Stromal cell of bone marrow (primary cell): ENCODE data around the gene SERINC4.

Experiments
- DNase-seq: peaks from one replicate; pipeline ENCODE4 v3.0.0-alpha.2; 2012; ENCODE audit warnings: low read depth

SERINC4 gene

GRCh38 chr15:43796566-43796965 is 3.5 kb downstream of the SERINC4 start:
- DNase-seq: no peak

DNA sequence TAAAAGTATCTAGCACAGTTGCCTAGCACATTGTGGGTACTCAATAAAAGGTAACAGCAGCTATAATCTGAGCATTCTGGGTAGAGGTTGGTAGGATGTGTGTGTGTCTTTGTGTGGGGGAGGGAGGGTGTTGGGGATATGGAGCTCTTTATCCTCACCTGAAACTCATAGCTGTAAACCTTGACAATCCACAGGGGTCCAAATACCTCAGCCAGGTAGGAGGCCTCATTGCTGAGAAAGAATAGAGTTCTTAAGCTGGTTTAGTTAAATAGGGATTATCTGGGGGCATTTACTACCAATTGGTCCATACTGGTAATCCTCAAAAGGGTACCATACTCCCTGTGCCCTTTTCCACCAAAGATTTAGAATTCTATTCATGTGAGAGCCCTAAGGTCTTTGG is 4.0 kb downstream of the SERINC4 start:
- no peak for DNase-seq

DNA sequence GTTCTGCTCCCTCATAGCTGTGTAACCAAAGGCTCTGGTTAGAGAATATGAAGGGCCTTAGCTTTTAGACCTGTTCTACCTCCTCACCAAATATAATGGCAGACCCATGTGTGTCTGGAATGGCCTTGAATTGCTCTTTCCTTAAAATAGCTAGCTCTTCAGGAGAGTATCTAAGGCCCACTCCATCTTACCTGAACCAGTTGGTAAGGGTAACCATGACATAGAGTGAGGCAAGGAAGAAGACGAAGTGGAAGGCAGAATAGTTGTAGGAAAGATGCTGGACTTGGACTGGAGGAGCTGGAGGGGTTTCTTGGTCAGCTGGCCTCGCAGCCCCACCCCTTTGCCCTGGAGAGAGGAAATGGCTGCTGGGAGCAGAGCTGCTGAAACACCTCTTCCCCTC is 4.8 kb downstream of the SERINC4 start:
- DNase-seq: no peak

GRCh38 chr15:43794269-43795037 is 5.6 kb downstream of the SERINC4 start:
- peak; percentile 60 for DNase-seq

DNA sequence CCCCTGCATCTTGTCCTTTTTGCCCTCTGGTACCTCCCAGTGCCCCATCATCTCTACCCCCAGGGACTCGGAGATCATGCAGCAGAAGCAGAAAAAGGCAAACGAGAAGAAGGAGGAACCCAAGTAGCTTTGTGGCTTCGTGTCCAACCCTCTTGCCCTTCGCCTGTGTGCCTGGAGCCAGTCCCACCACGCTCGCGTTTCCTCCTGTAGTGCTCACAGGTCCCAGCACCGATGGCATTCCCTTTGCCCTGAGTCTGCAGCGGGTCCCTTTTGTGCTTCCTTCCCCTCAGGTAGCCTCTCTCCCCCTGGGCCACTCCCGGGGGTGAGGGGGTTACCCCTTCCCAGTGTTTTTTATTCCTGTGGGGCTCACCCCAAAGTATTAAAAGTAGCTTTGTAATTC is 6.4 kb downstream of the SERINC4 start:
- no peak for DNase-seq

DNA sequence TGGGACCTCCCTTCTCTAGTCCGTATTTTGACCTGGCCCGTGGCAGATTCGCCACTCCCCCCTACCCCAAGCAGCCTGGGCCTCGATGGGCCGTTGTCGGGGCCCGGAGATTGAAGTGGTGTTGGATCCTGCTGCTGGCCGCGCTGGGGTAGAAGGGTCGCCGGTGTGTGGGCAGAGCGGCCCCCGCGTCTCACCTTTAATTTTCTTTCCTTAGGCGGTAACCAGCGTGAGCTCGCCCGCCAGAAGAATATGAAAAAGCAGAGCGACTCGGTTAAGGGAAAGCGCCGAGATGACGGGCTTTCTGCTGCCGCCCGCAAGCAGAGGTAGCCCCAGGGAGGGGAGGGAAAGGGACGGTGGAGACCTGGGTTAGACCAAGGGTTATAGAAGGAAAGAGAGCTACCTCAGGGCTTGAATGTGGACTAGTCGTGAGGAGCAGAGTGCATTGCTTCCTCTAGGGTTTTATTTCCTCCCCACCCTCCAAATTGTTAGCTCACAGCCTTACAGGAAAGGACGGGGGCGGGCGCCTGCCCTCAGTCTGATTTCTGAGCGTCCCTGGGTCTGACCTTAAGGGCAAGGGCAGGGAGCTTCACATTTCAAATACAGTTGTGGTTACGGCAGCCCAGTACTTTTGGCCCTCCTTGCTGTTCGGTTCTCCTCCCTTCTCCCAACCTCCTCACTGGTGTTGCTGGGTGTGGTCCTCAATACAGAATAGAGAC is 7.1 kb downstream of the SERINC4 start:
- DNase-seq: peak; percentile 30

- peak; percentile 99 for DNase-seq
Observed at GRCh38 chr15:43791993-43792760, 7.8 kb downstream of the SERINC4 start, which contains the start of gene SERF2. TSS of gene SERF2 (plus strand) at chr15:43792320. CDS start at chr15:43792377, 57 bp downstream.

DNA sequence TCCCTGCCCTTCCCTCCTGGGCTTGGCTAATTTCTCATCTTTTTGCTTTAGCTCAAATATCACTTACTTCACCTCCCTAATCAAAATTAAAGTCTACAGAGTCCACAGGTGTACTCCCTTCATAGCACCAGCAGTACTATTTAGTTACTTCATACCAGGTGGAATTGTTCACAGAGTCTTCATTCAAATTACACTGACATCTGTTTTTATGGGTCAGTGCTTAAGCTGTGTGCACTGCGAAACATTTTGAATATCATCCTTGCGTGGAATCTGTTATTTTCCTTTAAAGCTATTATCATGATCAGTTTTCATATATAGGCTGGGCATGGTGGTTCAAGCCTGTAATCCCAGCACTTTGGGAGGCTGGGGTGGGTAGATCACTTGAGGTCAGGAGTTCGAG is 10.6 kb downstream of the SERINC4 start:
- no peak for DNase-seq

DNA sequence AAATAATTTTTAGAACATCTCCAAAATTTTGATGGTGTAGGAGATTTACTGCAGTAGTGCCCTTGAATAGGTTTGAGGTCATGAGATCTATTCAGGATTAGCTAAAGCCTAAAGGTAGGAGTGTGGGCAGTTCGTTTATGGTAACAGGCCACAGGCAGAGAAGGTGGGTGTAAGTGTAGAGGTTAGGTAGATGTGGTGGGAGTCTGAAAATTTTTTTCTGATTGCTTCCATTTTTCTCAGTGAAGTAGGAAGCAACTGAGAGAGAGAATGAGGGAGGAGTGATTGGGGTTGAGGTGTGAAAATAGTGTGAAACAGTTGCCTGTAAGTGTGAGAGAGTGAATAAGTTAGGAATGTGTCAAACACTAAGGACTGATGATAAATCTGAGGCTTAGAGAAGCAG is 21.0 kb downstream of the SERINC4 start:
- DNase-seq: no peak

- peak; percentile 49 for DNase-seq
Observed at GRCh38 chr15:43777267-43777914, 22.6 kb downstream of the SERINC4 start.

- DNase-seq: peak; percentile 44
Observed at GRCh38 chr15:43776718-43777266, 23.2 kb downstream of the SERINC4 start, which contains the start of gene ELL3. TSS of gene ELL3 (minus strand) at chr15:43776966. CDS start at chr15:43776901, 65 bp downstream.

GRCh38 chr15:43776101-43776717 is 23.8 kb downstream of the SERINC4 start:
- DNase-seq: no peak

- DNase-seq: no peak
Observed at GRCh38 chr15:43775411-43775965, 24.5 kb downstream of the SERINC4 start.

DNA sequence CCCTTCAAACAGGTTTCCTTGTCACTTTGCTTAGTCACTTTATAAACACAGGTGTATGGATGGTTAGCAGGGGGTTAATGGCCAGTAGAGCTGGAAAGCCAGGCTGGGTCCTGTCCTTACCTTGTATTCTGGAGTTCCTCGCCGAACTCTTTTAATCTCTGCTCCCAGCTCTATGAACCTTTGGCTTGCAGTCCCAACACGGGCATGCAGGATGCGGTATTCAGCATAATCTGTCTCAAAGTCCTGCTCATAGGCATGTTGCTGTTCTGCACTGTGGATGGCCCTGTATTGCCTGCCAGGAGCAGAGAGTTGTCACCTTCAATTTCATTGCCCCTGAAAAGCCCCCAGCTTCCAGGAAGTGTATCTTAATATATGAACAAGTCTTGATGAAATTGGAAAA is 26.0 kb downstream of the SERINC4 start:
- no peak for DNase-seq

GRCh38 chr15:43772624-43773023 is 27.4 kb downstream of the SERINC4 start:
- DNase-seq: no peak

GRCh38 chr15:43771816-43772215 is 28.2 kb downstream of the SERINC4 start:
- DNase-seq: no peak

GRCh38 chr15:43769584-43770228 is 30.3 kb downstream of the SERINC4 start:
- no peak for DNase-seq

DNA sequence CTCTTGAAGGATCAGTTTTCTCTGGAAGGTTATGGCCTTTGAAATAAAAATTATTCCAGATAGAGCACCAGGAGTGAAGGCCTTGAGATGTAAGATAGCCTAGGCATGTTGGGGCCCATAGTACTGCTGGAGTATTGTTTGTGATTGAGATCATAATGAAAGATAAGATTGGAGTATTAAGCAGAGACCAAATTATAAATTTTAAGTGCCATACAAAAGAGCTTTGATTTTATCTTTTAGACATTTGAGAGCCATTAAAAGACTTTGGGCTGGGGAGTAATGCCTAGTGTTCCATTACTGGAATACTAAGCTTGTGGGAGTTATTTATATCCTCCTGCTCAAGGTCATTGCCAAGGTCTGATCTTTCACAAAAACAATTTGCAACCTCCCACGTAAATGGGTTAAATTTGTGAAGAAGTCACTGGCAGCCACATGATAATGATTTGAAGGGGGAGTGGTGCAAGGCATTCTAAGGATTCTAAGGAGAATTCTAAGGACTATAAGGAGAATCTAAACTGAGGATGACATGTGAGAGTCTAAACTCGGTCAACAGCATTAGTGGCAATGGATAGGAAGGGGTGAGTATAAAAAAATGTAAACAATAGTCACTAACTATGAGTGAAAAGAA is 36.1 kb downstream of the SERINC4 start:
- DNase-seq: no peak

- no peak for DNase-seq
Observed at GRCh38 chr15:43762824-43763223, 37.2 kb downstream of the SERINC4 start.

- DNase-seq: no peak
Observed at GRCh38 chr15:43751885-43752284, 48.1 kb downstream of the SERINC4 start.
